ENCODE results near the gene BRMS1.
"Not testable (repeated sequence)": the region's sequence is repeated elsewhere in the genome, so short reads cannot be mapped to it uniquely, and the experiment has no call there.

BRMS1 gene

DNA sequence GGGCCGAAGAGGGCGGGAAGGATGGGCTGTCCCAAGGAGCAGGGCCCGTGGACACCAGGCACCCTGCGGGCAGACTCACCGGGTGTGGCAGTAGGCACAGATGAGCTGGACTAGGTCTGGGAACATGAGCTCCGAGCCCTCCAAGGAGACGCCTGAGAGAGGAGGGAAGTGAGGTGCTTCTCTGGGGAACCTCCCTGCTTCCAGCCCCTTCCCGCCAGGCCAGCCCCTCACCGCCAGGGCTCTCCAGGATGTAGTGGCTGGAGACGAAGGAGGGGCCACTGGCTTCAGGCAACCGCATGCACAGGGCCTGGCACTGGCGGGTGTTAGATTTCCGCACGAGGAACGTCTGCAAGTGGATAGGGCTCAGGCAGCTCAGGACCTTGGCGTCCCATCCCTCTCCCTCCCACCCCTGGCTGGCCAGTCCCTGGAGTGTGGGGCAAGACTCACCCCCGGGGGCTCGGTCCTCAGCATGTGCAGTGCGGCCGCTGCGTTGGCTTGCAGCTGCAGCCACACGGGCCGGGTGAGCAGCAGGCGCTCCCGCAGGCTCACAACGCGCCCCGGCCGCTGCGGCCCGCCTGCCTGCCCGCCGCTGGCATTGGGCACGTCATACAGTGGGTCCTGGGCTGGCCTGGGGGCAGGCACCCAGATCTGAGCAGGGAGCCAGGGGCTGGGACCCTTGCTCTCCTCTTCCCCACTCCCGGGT is 9.2 kb downstream of the BRMS1 start:
- DNase-seq: no peak

- no peak for DNase-seq
Observed at GRCh38 chr11:66334605-66335442, 10.1 kb downstream of the BRMS1 start.

DNA sequence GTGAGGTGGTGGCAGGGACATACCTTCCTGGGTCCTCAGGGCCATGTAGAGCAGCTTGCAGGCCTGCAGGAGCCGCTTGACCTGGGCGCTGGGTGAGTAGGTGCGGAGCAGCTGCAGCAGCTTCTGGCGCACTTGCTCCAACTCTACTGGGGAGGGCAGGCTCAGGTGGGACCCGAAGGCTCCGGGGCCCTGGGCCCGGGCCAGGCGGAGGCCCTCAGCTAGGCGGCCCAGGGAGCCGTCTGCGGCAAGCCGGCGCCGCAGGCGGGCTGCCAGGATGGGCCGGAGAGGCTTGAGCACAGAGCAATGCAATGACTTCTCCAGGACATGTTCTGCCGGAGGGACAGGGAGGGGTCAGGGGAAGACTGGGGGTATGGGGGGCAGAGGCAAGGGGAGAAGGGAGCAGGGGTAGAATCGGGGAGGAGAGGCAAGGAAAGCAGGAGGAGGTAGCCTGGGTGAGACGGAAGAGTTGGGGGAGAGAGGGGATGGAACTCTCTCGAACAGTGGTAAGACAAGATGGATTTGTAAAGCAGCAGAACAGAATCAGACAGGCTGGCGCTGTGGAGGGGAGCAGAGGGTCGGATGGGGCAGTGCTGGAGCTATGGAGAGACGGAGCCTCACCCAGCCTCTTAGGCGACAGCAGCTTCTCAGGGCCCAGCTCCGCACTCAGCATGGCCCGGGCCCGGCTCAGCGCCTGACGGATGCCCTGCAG is 10.9 kb downstream of the BRMS1 start:
- no peak for DNase-seq

- DNase-seq: no peak
Observed at GRCh38 chr11:66333220-66333877, 11.6 kb downstream of the BRMS1 start.

GRCh38 chr11:66332371-66333219 is 12.3 kb downstream of the BRMS1 start:
- no peak for DNase-seq

DNA sequence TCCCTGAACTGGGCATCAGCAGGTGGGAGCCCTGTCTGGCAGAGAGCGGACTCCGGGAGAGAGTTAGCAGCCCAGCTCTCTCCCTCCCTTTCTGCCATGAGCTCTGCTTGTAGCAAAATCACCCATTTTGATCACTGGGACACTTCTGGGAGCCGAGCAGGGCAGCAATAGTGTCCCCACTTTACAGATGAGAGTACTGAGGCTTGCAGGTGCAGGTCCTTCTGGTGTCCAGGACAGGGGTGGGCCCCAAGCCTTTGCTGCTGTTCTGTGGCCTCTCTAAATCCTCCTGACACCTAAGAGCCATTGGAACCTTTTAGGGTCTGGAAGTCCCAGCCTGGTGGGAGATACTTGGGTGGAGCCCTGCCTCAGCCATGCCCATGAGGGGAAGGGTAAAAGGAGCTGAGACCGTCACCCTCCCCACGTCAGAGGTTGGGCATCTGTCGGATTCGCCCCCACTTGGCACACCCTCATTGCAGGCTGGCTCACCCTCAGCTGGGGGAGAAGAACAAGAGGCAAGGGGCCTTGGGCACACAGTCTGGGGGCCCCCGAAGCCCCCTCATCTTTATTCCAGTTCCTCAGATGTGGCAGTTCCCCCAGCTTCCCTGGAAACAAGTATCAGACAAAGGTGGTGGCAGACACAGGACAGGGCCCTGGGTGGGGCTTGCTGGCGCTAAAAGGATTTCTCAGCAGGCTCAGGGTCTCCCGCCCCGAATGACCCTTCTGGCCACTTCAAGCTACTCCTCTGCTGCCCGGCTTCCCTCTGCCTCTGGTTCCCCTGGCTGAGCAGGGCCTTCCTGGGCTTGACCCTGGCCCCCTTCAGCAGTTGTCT is 13.1 kb downstream of the BRMS1 start:
- DNase-seq: no peak

GRCh38 chr11:66330931-66331330 is 14.0 kb downstream of the BRMS1 start:
- DNase-seq: no peak

DNA sequence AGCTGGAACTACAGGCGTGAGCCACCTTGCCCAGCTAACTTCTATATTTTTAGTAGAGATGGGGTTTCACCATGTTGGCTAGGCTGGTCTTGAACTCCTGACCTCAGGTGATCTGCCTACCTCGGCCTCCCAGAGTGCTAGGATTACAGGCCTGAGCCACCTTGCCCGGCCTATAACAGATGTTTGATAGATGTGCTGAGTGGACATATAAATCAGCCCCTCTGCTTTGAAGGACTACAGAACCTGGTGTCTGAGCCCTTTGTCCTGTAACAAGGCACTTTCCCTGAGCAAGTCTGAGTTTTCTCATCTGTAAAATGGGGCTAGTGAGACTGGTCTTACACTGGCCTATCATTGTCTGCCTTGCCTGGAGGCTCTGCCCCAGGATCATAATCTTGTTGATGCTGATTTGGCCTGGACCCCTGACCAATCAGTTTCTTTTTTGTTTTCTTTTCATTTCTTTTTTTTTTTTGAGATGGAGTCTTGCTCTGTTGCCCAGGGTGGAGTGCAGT is 15.7 kb downstream of the BRMS1 start:
- DNase-seq: no peak

GRCh38 chr11:66328302-66329144 is 16.4 kb downstream of the BRMS1 start:
- peak; percentile 51 to 59 for DNase-seq

DNA sequence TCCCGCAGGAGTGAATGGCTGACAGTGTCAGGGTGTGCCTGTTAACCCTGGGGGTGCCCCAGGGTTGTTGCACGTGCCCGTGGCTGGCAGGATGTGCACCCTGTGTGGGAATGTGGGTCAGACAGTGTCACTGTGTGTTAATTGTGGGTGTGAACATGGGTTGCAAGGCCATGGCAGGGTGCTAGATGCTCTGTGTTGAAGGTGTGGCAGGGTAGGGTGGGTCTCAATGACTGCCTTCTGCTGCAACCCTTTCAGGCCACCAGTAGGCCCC is 16.9 kb downstream of the BRMS1 start:
- DNase-seq: no peak

DNA sequence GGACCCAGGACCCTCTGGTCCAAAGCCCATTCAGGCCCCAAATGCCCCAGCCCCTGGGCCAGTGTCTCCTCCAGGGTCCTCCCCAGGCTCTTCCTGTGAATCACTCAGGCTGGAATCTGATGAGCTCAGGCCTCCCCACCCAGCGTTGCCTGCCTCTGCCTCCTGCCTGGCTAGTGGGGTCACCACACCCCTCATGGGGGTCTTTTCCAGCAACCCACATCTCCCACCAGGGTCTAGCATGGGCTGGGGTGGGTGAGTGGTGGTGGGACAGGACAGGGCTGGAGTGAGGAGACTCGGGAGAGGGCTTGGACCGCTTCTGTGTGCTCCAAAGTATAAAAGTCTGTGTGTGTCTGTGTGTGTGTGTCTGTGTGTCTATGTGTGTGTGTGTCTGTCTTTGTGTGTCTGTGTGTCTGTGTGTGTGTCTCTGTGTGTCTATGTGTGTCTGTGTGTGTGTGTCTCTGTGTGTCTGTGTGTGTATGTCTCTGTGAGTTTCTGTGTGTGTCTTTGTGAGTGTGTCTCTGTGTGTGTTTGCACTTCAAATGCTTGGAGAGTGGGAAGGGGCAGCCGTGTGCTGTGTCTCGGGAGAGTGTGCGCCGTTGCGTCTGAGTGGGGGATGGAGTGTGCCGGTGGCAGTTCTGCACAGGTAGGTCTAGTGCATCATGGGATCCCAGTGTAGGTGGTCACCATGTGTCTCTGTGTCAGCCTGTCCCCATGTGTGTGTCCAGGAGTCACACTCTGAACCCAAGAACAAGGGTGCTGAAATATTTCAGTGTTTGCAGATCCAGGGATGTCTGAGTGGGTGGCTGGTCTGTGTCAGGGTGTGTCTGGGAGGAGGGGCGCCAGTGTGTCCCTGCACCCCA is 17.5 kb downstream of the BRMS1 start:
- no peak for DNase-seq

GRCh38 chr11:66326261-66327111 is 18.4 kb downstream of the BRMS1 start:
- DNase-seq: no peak

DNA sequence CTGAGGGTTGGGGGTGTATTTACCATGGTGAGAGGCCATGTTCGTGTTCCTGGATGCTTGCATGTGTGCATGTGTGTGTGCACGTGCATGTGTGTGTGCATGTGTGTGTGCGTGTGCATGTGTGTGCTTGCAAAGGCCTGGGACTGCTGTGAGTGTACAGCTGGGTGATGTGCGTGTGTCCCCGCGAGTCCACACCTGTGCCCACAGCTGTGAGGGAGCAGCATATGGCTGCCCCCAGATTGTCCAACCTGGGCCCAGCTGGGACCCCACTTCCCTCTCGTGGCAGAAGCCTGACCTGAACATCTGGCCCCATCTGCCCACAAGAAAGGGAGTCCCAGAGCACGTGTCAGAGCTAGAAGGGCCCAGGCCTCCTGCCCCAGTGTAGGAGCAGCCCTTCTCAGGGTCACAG is 19.6 kb downstream of the BRMS1 start:
- no peak for DNase-seq

DNA sequence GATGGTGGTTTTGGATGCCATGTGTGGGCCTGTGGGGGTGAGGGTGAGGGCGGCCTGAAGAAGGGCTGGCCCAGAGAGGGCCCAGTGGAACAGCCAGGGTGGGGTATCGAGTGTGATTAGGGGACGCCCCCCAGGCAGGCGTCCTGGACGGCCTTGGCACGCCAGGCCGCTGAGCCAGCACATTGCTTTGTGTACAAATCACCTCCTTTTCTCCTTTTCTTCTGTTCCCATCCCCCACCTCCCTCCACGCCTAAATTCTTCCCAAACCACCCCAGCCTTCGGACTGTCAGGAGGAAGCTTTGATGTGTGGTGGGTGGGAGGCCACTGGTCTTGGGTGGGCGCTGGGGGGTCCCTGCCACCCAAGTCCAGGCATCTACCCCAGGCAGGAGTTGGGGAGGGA is 20.2 kb downstream of the BRMS1 start:
- DNase-seq: no peak

DNA sequence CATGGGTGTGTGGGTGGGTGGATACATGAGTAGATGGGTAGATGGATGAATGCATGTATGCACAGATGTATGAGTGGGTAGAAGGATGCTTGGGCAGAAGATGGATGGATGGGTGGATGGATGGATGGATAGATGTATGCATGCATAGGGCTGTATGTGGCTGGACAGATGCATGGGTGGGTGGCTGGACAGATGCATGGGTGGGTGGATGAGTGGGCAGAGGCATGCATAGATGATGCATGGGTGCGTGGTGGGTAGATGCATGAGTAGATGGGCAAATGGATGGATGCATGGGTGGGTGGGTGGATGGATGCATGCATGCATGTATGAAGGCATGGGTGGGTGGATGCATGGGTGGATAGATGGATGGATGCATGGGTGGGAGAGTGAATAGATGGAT is 21.2 kb downstream of the BRMS1 start:
- no peak for DNase-seq

DNA sequence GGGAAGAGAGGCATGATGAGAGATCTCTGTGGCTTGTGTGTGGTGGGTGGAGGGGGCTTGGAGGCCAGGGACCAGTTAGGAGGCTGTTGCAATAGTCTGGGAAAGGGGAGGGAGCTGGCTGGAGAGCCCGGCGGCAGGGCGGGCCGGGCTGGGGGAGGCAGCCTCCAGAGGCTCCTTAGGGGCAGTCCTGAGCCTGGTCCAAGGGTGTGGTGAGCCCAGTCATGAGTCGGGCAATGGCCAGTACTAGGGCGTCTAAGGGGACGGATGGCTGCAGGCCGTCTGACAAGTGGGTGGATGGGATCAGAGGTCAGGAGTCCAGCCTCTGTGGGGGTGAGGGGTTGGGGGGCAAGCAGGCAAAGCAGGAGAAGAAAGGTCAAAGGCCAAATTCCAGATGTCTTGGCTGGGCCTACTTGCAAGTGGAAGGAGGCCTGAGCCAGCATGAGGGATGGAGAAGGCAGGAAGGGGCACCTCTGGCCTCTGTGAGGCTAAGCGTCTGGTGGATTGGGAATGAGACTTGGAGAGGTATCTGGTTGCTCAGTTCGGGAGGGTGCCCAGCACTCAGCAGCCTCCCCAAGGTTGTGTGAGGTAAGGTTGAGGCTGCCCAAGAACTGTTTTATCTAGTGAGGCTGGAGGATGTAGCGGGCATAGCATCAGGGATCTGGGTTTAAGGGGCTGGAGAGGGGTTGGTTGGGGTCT is 22.0 kb downstream of the BRMS1 start:
- no peak for DNase-seq

DNA sequence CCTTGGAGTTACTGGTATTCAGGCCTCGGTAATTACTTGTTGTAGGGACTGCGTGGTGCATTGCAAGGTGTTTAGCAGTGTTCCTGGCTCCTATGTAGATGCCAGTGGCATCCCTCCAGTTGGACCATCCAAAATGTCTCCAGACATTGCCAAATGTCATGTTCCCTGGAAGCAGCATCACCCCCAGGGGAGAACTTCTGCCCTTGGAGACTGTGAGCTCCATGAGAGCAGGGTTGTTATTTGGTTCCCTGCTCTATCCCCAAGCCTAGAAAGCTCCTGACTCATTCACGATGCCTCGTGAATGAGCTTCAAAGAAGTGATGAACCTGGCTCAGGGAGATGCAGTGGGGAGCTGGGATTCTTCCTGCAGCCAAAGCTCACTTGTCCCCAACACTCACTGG is 23.3 kb downstream of the BRMS1 start:
- no peak for DNase-seq

DNA sequence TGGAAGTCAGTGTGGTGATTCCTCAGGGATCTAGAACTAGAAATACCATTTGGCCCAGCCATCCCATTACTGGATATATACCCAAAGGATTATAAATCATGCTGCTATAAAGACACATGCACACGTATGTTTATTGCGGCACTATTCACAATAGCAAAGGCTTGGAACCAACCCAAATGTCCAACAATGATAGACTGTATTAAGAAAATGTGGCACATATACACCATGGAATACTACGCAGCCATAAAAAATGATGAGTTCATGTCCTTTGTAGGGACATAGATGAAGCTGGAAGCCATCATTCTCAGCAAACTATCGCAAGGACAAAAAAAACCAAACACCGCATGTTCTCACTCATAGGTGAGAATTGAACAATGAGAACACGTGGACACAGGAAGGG is 24.2 kb downstream of the BRMS1 start:
- DNase-seq: not testable (repeated sequence)
